Neural cell (in vitro differentiated cells): ENCODE measurements around the gene YBX2. TPM values are rescaled to one million over a fixed set of nuclear protein-coding genes. Genes with fewer than 3 reads are reported as not detected.

Experiments used
- H2AFZ ChIP-seq: fragments of 200-600, 300-800 bp; sonication (generic), shearing (Covaris generic); 2 replicates; pipeline ENCODE4 v1.6.0; 2014; ENCODE audit warnings: low read depth, mild to moderate bottlenecking, antibody characterized with exemption, low read length, moderate library complexity
- H3F3A ChIP-seq: fragments of 200-600 bp; shearing (Covaris generic); 2 replicates; pipeline ENCODE4 v1.6.1; 2016; ENCODE audit warnings: mild to moderate bottlenecking, moderate library complexity, mixed read lengths, antibody characterized with exemption, low read length; ENCODE audit not compliant: insufficient read depth, poor library complexity, severe bottlenecking
- H3K27ac ChIP-seq: fragments of 200-600, 300-800 bp; sonication (generic), shearing (Covaris generic); 2 replicates; pipeline ENCODE4 v1.5.1; 2014; ENCODE audit warnings: mild to moderate bottlenecking, low read length, moderate library complexity
- H3K27me3 ChIP-seq: fragments of 300-800, 200-600 bp; sonication (generic), shearing (Covaris generic); 2 replicates; pipeline ENCODE4 v1.6.0; 2014; ENCODE audit warnings: mild to moderate bottlenecking, low read depth, low read length, moderate library complexity; ENCODE audit not compliant: insufficient read depth
- H3K36me3 ChIP-seq: fragments of 300-800, 200-600 bp; sonication (generic), shearing (Covaris generic); 2 replicates; pipeline ENCODE4 v1.5.1; 2014; ENCODE audit warnings: mild to moderate bottlenecking, antibody characterized with exemption, low read length, moderate library complexity; ENCODE audit not compliant: insufficient read depth
- H3K4me2 ChIP-seq: fragments of 300-800, 200-600 bp; sonication (generic), shearing (Covaris generic); 2 replicates; pipeline ENCODE4 v1.6.0; 2014; ENCODE audit warnings: mild to moderate bottlenecking, low read length
- H3K4me3 ChIP-seq: fragments of 300-800, 200-600 bp; sonication (generic), shearing (Covaris generic); 2 replicates; pipeline ENCODE4 v1.5.1; 2014; ENCODE audit warnings: mild to moderate bottlenecking, low read length, moderate library complexity
- H3K79me2 ChIP-seq: fragments of 200-600 bp; shearing (Covaris generic); replicated peaks from 2 replicates; pipeline ENCODE4 v1.6.0; 2014; ENCODE audit warnings: mild to moderate bottlenecking, low read length, moderate library complexity; ENCODE audit not compliant: insufficient read depth
- H3K9ac ChIP-seq: fragments of 300-800, 200-600 bp; sonication (generic), shearing (Covaris generic); 2 replicates; pipeline ENCODE4 v1.6.1; 2016; ENCODE audit warnings: mild to moderate bottlenecking, low read length, mixed read lengths
- H3K9me2 ChIP-seq: fragments of 200-600 bp; shearing (Covaris generic); 2 replicates; pipeline ENCODE4 v1.6.1; 2016; ENCODE audit warnings: mild to moderate bottlenecking, low read length, mixed read lengths; ENCODE audit not compliant: insufficient read depth
- H3K9me3 ChIP-seq: fragments of 200-600, 300-800 bp; sonication (generic), shearing (Covaris generic); 2 replicates; pipeline ENCODE4 v1.6.1; 2016; ENCODE audit warnings: mild to moderate bottlenecking, mixed run types, low read length, moderate library complexity, mixed read lengths
- H4K20me1 ChIP-seq: fragments of 200-600 bp; shearing (Covaris generic); 2 replicates; pipeline ENCODE4 v1.6.1; 2016; ENCODE audit warnings: mild to moderate bottlenecking, mixed run types; ENCODE audit not compliant: insufficient read depth
- EP300 ChIP-seq: fragments of 450-650 bp; conservative IDR thresholded peaks from 2 replicates; pipeline ENCODE4 v1.6.1; 2014; ENCODE audit warnings: antibody characterized with exemption, mild to moderate bottlenecking, moderate library complexity; ENCODE audit not compliant: poor library complexity, severe bottlenecking
- EZH2 ChIP-seq: fragments of 200-600, 300-800 bp; shearing (Covaris generic), sonication (generic); IDR thresholded peaks from 2 replicates; pipeline ENCODE4 v1.6.1; 2014; ENCODE audit warnings: antibody characterized with exemption, low read length, borderline replicate concordance, mild to moderate bottlenecking; ENCODE audit not compliant: insufficient read depth, poor library complexity, severe bottlenecking
- MXI1 ChIP-seq: fragments of 450-650 bp; conservative IDR thresholded peaks from 2 replicates; pipeline ENCODE4 v1.6.1; 2014; ENCODE audit warnings: antibody characterized with exemption, mild to moderate bottlenecking; ENCODE audit not compliant: poor library complexity, severe bottlenecking
- POLR2AphosphoS5 ChIP-seq: IDR thresholded peaks from 2 replicates; pipeline ENCODE4 v1.6.1; 2012
- RAD21 ChIP-seq: fragments of 450-650 bp; conservative IDR thresholded peaks from 2 replicates; pipeline ENCODE4 v1.6.1; 2014; ENCODE audit warnings: antibody characterized with exemption, mild to moderate bottlenecking, moderate library complexity
- SMC3 ChIP-seq: fragments of 450-650 bp; conservative IDR thresholded peaks from 2 replicates; pipeline ENCODE4 v1.6.1; 2014; ENCODE audit warnings: antibody characterized with exemption, mild to moderate bottlenecking, moderate library complexity; ENCODE audit not compliant: poor library complexity
- TAF1 ChIP-seq: IDR thresholded peaks from 2 replicates; pipeline ENCODE4 v1.6.1; 2012; ENCODE audit warnings: low read depth
- polyA plus RNA-seq: library from polyadenylated mRNA; depleted of rRNA; stranded (reverse); fragments of >200 nt; gene quantifications from 2 replicates; pipeline ENCODE4 v1.2.3, GENCODE V29; 2014
- TF ChIP-seq, protein P1 (sequence below): fragments of 450-650 bp; IDR thresholded peaks from 2 replicates; pipeline ENCODE4 v1.5.1; 2014; ENCODE audit warnings: antibody characterized with exemption, mild to moderate bottlenecking, moderate library complexity; ENCODE audit not compliant: poor library complexity, severe bottlenecking
- TF ChIP-seq, protein P2 (sequence below): IDR thresholded peaks from 2 replicates; pipeline ENCODE4 v1.6.1; 2012; ENCODE audit warnings: borderline replicate concordance

Gene YBX2
- polyA plus RNA-seq, 1 donor from 2014 or later: 2.1 TPM

DNA sequence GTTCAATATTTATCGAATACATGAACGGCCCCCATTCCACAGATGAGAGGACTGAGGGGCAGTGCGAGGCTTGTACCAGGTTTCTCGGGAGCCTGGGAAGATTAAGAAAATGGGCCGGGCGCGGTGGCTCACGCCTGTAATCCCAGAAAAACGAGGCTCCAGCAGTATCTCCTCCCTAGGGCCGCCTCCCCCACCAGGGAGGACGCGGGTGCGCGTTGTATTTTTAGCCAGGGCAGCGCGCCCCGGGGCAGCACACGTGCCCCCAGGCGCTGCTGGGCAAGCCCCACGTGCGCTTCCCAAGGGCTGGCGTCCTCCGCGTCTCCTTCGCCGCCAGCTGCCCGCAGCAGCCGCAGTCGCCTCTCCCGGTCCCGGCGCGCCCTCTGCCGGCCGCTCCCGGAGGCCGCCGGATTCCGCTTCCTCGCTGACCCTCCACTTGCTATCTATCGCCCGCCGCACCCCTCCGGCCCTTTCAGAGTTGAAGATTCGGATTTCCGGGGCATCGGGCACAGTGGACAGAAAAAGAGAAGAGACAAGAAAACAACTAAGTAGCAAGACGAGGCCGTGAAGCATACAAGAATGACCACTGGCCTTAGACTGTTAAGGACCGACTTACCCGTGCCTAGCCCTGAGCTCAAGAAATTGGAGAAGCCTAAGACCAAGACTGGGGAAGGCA lies 1.9 kb upstream of the YBX2 start:
- no peak overlapping the region for H3K27ac ChIP-seq
- TF ChIP-seq SMC3: peak; percentile 94
- TF ChIP-seq POLR2AphosphoS5: no peak
- TF ChIP-seq, protein P1, sequence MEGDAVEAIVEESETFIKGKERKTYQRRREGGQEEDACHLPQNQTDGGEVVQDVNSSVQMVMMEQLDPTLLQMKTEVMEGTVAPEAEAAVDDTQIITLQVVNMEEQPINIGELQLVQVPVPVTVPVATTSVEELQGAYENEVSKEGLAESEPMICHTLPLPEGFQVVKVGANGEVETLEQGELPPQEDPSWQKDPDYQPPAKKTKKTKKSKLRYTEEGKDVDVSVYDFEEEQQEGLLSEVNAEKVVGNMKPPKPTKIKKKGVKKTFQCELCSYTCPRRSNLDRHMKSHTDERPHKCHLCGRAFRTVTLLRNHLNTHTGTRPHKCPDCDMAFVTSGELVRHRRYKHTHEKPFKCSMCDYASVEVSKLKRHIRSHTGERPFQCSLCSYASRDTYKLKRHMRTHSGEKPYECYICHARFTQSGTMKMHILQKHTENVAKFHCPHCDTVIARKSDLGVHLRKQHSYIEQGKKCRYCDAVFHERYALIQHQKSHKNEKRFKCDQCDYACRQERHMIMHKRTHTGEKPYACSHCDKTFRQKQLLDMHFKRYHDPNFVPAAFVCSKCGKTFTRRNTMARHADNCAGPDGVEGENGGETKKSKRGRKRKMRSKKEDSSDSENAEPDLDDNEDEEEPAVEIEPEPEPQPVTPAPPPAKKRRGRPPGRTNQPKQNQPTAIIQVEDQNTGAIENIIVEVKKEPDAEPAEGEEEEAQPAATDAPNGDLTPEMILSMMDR: peak; percentile 93
- TF ChIP-seq EP300: no peak
- TF ChIP-seq MXI1: peak; percentile 92
- TF ChIP-seq, protein P2, sequence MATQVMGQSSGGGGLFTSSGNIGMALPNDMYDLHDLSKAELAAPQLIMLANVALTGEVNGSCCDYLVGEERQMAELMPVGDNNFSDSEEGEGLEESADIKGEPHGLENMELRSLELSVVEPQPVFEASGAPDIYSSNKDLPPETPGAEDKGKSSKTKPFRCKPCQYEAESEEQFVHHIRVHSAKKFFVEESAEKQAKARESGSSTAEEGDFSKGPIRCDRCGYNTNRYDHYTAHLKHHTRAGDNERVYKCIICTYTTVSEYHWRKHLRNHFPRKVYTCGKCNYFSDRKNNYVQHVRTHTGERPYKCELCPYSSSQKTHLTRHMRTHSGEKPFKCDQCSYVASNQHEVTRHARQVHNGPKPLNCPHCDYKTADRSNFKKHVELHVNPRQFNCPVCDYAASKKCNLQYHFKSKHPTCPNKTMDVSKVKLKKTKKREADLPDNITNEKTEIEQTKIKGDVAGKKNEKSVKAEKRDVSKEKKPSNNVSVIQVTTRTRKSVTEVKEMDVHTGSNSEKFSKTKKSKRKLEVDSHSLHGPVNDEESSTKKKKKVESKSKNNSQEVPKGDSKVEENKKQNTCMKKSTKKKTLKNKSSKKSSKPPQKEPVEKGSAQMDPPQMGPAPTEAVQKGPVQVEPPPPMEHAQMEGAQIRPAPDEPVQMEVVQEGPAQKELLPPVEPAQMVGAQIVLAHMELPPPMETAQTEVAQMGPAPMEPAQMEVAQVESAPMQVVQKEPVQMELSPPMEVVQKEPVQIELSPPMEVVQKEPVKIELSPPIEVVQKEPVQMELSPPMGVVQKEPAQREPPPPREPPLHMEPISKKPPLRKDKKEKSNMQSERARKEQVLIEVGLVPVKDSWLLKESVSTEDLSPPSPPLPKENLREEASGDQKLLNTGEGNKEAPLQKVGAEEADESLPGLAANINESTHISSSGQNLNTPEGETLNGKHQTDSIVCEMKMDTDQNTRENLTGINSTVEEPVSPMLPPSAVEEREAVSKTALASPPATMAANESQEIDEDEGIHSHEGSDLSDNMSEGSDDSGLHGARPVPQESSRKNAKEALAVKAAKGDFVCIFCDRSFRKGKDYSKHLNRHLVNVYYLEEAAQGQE: no peak
- TF ChIP-seq TAF1: no peak
- TF ChIP-seq RAD21: peak; percentile 88
- no peak for TF ChIP-seq EZH2
- H3K4me2 ChIP-seq: no peak overlapping the region
- peaks cover 49% of the 10 kb centered on the region for H3K27me3 ChIP-seq
- H3K4me3 ChIP-seq: peak overlapping the region; percentile 55
- no peaks in the 10 kb centered on the region for H4K20me1 ChIP-seq
- H3K79me2 ChIP-seq: no peaks in the 10 kb centered on the region
- H3K9me2 ChIP-seq: no peaks in the 10 kb centered on the region
- H2AFZ ChIP-seq: no peak overlapping the region
- H3K9ac ChIP-seq: no peak overlapping the region
- no peaks in the 10 kb centered on the region for H3K36me3 ChIP-seq
- H3K9me3 ChIP-seq: no peaks in the 10 kb centered on the region
- no peaks in the 10 kb centered on the region for H3F3A ChIP-seq

DNA sequence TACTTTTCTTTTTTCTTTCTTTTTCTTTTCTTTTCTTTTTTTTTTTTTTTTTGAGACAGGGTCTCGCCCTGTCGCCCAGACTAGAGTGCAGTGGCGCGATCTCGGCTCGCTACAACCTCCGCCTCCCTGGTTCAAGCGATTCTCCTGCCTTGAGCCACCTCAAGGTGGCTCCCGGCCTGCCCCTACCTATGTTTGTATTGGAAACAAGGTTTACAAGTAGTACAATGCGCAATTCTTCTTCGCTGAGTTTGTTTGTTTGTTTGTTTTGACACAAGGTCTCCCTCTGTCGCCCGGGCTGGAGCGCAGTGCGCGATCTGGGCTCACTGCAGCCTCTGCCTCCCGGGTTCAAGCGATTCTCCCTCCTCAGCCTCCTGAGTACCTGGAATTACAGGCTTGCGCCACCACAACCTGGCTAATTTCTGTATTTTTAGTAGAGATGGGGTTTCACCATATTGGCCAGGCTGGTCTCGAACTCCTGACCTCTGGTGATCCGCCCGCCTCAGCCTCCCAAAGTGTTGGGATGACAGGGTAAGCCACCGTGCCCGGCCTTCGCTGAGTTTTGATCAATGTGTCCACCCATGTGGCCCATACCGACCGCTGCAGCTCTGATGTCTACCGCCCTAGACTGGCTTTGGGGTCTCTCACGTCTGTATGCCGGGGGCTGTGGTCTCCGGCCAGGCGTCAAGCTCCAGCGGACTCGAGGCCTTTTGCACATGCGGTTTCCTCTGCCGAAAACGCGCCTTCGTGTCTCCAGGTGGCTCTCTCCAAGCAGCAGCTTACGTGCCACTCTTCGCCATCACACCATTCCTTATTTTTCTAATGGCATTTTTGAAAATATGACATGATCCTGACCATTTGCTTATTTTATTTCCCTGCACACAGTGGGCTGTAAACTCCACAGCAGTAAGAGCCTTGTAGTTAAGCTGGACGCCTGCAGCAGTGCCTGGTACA lies 1.1 kb upstream of the YBX2 start:
- TF ChIP-seq, protein P1: no peak
- no peak for TF ChIP-seq EZH2
- TF ChIP-seq EP300: no peak
- no peak for TF ChIP-seq TAF1
- TF ChIP-seq RAD21: no peak
- TF ChIP-seq, protein P2: no peak
- TF ChIP-seq POLR2AphosphoS5: no peak
- TF ChIP-seq SMC3: no peak
- no peak for TF ChIP-seq MXI1
- no peaks in the 10 kb centered on the region for H4K20me1 ChIP-seq
- peak overlapping the region; percentile 66 for H3K4me3 ChIP-seq
- no peaks in the 10 kb centered on the region for H3K36me3 ChIP-seq
- H3K9me2 ChIP-seq: no peaks in the 10 kb centered on the region
- no peaks in the 10 kb centered on the region for H3K79me2 ChIP-seq
- H3K27ac ChIP-seq: no peak overlapping the region
- H3K9me3 ChIP-seq: no peaks in the 10 kb centered on the region
- no peaks in the 10 kb centered on the region for H3F3A ChIP-seq
- no peak overlapping the region for H3K4me2 ChIP-seq
- peaks cover 49% of the 10 kb centered on the region for H3K27me3 ChIP-seq
- H3K9ac ChIP-seq: no peak overlapping the region
- no peak overlapping the region for H2AFZ ChIP-seq
